ENCODE measurements around the gene OBSCN.

OBSCN gene

DNA sequence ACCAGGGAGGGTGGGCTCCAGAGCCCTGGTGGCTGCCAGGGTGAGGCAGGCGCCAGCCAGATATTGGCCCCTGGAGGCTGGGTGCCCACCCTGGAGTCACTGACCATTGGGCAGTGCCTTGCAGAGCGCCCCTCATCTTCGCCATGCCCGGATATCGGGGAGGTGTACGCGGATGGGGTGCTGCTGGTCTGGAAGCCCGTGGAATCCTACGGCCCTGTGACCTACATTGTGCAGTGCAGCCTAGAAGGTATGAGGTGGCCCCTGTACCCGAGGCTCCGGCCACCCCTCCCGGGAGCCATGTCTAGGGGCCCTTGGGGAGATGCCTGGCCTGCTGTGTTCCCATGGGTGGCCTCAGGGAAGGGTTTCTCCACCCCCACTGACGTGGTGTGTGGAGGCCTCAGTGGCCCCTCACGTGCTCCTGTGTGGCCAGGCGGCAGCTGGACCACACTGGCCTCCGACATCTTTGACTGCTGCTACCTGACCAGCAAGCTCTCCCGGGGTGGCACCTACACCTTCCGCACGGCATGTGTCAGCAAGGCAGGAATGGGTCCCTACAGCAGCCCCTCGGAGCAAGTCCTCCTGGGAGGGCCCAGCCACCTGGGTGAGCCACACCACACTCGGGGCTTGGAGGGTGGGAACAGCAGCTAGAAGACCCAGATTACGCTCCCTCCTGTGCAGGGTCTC lies 167.9 kb downstream of the OBSCN start:
- TF ChIP-seq, protein P1, sequence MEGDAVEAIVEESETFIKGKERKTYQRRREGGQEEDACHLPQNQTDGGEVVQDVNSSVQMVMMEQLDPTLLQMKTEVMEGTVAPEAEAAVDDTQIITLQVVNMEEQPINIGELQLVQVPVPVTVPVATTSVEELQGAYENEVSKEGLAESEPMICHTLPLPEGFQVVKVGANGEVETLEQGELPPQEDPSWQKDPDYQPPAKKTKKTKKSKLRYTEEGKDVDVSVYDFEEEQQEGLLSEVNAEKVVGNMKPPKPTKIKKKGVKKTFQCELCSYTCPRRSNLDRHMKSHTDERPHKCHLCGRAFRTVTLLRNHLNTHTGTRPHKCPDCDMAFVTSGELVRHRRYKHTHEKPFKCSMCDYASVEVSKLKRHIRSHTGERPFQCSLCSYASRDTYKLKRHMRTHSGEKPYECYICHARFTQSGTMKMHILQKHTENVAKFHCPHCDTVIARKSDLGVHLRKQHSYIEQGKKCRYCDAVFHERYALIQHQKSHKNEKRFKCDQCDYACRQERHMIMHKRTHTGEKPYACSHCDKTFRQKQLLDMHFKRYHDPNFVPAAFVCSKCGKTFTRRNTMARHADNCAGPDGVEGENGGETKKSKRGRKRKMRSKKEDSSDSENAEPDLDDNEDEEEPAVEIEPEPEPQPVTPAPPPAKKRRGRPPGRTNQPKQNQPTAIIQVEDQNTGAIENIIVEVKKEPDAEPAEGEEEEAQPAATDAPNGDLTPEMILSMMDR (IDR thresholded peaks at IDR 0.05): no peak

DNA sequence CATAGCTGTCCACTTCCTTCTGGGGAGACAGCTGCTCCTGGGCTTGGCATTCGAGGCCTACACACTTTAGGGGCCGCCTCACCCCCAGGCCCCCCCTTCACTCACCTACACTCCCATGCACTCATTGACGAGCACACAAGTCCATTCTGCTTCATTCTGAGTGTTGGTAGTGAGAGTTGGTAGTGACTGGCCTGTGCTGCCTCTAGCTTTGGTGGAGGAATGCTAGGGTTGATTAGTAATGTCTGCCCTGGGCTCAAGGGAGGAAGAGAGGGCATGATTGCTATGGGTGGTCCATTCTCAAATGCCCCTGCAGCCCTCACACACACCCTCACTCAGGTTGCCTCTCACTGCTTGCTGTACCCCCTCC lies 168.4 kb downstream of the OBSCN start:
- TF ChIP-seq, protein P1 (IDR thresholded peaks at IDR 0.05): no peak

DNA sequence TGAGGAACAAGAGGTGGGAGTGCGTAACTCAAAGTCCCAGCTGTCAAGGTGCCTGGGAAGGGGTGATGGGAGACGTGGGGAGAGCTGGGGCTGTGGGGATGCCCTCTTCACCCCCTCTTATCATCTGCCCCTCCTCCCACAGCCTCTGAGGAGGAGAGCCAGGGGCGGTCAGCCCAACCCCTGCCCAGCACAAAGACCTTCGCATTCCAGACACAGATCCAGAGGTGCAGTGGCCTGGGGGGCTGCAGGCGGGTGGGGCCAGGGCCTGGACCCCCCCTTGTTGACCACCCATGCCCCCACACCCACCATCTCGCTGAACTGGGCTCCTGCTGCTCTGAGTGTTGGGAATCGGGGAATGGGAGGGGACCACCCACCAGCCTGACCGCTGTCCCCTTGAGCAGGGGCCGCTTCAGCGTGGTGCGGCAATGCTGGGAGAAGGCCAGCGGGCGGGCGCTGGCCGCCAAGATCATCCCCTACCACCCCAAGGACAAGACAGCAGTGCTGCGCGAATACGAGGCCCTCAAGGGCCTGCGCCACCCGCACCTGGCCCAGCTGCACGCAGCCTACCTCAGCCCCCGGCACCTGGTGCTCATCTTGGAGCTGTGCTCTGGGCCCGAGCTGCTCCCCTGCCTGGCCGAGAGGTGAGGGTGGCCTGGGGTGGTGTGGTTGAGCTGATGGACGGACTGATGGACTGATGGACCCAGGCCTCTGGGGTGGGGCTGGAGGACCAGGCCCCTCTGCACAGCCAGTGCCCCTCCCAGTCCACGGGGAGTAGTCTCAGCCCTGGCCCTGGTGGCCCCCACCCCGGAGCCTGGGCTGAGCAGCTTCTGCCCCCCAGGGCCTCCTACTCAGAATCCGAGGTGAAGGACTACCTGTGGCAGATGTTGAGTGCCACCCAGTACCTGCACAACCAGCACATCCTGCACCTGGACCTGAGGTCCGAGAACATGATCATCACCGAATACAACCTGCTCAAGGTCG lies 169.1 kb downstream of the OBSCN start:
- TF ChIP-seq, protein P1 (IDR thresholded peaks at IDR 0.05): no peak

DNA sequence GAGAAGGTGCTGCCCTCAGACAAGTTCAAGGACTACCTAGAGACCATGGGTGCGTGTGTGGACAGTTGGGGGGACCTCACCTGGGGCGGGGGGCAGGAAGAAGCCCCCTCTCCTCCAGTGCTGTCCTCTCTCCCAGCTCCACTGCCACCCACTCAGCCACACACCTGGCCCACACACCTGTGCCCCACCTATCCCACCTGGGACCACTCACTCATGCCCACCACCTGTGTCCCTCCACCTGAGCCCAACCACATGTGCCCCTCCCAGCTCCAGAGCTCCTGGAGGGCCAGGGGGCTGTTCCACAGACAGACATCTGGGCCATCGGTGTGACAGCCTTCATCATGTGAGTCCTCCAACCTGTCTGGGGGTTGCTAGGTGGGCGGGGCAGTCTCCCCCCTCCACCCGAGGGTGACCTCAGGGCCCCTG lies 169.8 kb downstream of the OBSCN start:
- TF ChIP-seq, protein P1 (IDR thresholded peaks at IDR 0.05): no peak

DNA sequence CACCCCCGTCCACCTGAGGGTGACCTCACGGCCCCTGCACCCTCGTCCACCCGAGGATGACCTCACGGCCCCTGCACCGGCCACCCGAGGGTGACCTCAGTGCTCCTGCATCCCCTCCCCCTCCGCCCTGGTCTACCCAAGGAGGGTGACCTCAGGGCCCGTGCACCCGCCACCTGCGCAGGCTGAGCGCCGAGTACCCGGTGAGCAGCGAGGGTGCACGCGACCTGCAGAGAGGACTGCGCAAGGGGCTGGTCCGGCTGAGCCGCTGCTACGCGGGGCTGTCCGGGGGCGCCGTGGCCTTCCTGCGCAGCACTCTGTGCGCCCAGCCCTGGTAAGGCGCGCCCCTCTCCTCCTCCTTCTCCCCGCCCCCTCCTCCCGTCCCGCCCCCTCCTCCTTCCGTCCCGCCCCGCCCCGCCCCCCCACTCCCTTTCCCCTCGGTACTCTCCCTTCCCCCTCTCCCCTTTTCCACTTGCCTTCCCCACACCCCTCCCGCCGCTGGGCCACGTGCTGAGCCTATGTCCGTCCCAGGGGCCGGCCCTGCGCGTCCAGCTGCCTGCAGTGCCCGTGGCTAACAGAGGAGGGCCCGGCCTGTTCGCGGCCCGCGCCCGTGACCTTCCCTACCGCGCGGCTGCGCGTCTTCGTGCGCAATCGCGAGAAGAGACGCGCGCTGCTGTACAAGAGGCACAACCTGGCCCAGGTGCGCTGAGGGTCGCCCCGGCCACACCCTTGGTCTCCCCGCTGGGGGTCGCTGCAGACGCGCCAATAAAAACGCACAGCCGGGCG lies 170.4 kb downstream of the OBSCN start:
- TF ChIP-seq, protein P1 (IDR thresholded peaks at IDR 0.05): no peak

DNA sequence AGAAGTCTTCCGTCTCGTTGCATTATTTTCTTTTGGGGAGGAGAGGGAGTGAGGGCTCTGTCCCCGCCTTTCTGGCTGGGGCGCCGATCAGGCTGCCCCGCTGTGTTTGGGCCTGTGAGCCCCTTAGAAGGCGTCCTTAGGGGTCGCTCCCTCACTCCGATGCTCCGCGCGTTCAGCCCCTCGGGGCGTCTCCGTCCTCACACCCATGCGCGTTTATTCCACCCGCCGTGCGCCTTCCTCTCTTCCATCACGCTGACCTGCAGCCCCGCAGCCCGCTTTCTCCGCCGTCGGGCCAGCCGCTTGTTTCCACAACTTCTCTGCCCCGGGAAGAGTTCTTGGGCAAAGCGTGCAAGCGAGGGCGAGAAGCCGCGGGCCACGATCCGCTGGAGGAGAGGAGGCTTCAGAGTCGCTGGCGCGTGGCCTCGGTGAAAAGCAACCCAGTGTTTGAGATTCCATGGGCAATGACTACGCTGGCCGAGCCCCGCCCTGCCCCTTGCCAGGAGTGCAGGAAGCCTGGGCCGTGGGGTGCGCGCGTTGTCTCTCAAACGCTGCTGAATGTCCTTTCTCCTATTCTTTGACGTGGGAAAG lies 171.1 kb downstream of the OBSCN start:
- TF ChIP-seq, protein P1 (IDR thresholded peaks at IDR 0.05): no peak

DNA sequence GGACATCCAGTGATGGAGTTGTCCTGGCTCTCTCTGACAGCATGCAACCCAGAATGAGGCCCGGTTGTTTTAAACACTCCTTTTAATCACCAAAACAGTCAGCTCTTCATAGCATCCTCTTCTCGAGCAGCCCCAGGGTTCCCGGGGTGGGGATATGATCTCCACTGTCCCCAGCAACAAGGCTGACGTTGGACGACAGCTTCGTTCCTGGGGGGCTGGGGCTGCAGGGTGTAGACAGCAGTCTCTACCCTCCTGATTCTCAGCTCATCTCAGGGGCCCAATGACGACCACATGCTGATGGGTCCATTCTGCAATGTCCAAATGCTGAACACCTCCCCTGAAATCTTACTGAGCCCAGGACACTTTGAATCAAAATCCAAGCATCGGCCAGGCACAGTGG lies 171.8 kb downstream of the OBSCN start:
- TF ChIP-seq, protein P1 (IDR thresholded peaks at IDR 0.05): no peak

Measured in LNCAP (cell line).